HG02840 (cell line): Measurements from ENCODE around the gene CADM1.

Experiments
- ATAC-seq: cut with Tn5 transposase; IDR thresholded peaks from one replicate; pipeline ENCODE4 v1.9.1; 2021; ENCODE audit warnings: mild to moderate bottlenecking, moderate library complexity, moderate number of reproducible peaks; ENCODE audit not compliant: unreplicated experiment, low FRiP score

The CADM1 gene

GRCh38 chr11:115504276-115505158 is at the start of gene CADM1:
CADM1 (minus strand) TSS chr11:115504415.
- no peak for ATAC-seq

- no peak for ATAC-seq
Measured at GRCh38 chr11:115552773-115553438, 48.7 kb upstream of the CADM1 start.

GRCh38 chr11:115552151-115552772 is 48.0 kb upstream of the CADM1 start:
- ATAC-seq = no peak

- no peak for ATAC-seq
Measured at GRCh38 chr11:115550291-115551059, 46.3 kb upstream of the CADM1 start.

GRCh38 chr11:115548878-115549528 is 44.8 kb upstream of the CADM1 start:
- no peak for ATAC-seq

GRCh38 chr11:115545581-115546210 is 41.5 kb upstream of the CADM1 start:
- ATAC-seq = no peak

- ATAC-seq = no peak
Measured at GRCh38 chr11:115544422-115544948, 40.3 kb upstream of the CADM1 start.

GRCh38 chr11:115541518-115541917 is 37.3 kb upstream of the CADM1 start:
- no peak for ATAC-seq

- no peak for ATAC-seq
Measured at GRCh38 chr11:115539844-115540243, 35.6 kb upstream of the CADM1 start.

GRCh38 chr11:115535781-115536180 is 31.6 kb upstream of the CADM1 start:
- ATAC-seq = no peak

- no peak for ATAC-seq
Measured at GRCh38 chr11:115530752-115531151, 26.5 kb upstream of the CADM1 start.

GRCh38 chr11:115528225-115528624 is 24.0 kb upstream of the CADM1 start:
- no peak for ATAC-seq

- no peak for ATAC-seq
Measured at GRCh38 chr11:115527534-115528125, 23.4 kb upstream of the CADM1 start.

- no peak for ATAC-seq
Measured at GRCh38 chr11:115525531-115526006, 21.4 kb upstream of the CADM1 start.

- no peak for ATAC-seq
Measured at GRCh38 chr11:115524572-115524971, 20.4 kb upstream of the CADM1 start.

GRCh38 chr11:115523727-115524399 is 19.6 kb upstream of the CADM1 start:
- no peak for ATAC-seq

GRCh38 chr11:115522302-115522701 is 18.1 kb upstream of the CADM1 start:
- no peak for ATAC-seq

GRCh38 chr11:115521825-115522224 is 17.6 kb upstream of the CADM1 start:
- no peak for ATAC-seq
